NCI-H128 (cell line): ENCODE data around the gene CTXND1.

Experiments
- DNase-seq: peaks from one replicate; lab custom pipeline; 2025; ENCODE audit not compliant: unreplicated experiment; lab: John Stamatoyannopoulos, UW

CTXND1 gene

GRCh38 chr15:80259942-80260510, 8.0 kb upstream of the CTXND1 start:
- no peak for DNase-seq

- DNase-seq = no peak
These were observed 439 bp downstream of the CTXND1 start for GRCh38 chr15:80251428-80252120.

- DNase-seq = no peak
These were observed 1.2 kb downstream of the CTXND1 start for GRCh38 chr15:80250614-80251427.

- DNase-seq = no peak
These were observed 2.0 kb downstream of the CTXND1 start for GRCh38 chr15:80249973-80250372.

GRCh38 chr15:80247320-80247719, 4.7 kb downstream of the CTXND1 start:
- no peak for DNase-seq

GRCh38 chr15:80246425-80246894, 5.6 kb downstream of the CTXND1 start:
- no peak for DNase-seq

GRCh38 chr15:80242802-80243201, 9.2 kb downstream of the CTXND1 start:
- DNase-seq = no peak

- no peak for DNase-seq
These were observed 9.8 kb downstream of the CTXND1 start for GRCh38 chr15:80242132-80242769.

GRCh38 chr15:80241508-80241907, 10.5 kb downstream of the CTXND1 start:
- no peak for DNase-seq

GRCh38 chr15:80240276-80240675, 11.7 kb downstream of the CTXND1 start:
- no peak for DNase-seq

- no peak for DNase-seq
These were observed 17.1 kb downstream of the CTXND1 start for GRCh38 chr15:80234883-80235282.

- DNase-seq = no peak
These were observed 18.4 kb downstream of the CTXND1 start for GRCh38 chr15:80233581-80233980.

- DNase-seq = no peak
These were observed 20.6 kb downstream of the CTXND1 start for GRCh38 chr15:80231371-80231770.

GRCh38 chr15:80228959-80229610, 22.9 kb downstream of the CTXND1 start:
- no peak for DNase-seq

- DNase-seq = no peak
These were observed 32.1 kb downstream of the CTXND1 start for GRCh38 chr15:80219955-80220354.

- no peak for DNase-seq
These were observed 34.6 kb downstream of the CTXND1 start for GRCh38 chr15:80217327-80217900.

- no peak for DNase-seq
These were observed 35.1 kb downstream of the CTXND1 start for GRCh38 chr15:80216911-80217310.

GRCh38 chr15:80216141-80216540, 35.9 kb downstream of the CTXND1 start:
- no peak for DNase-seq

GRCh38 chr15:80214910-80215309, 37.1 kb downstream of the CTXND1 start:
- DNase-seq = no peak

GRCh38 chr15:80211976-80212375, 40.0 kb downstream of the CTXND1 start:
- DNase-seq = no peak
